ENCODE data around the gene HTRA3.

The HTRA3 gene

GRCh38 chr4:8350841-8351461, 81.4 kb downstream of the HTRA3 start:
- no peaks in the 10 kb centered on the region for H3K27me3 ChIP-seq (ENCODE audit: insufficient read depth, poor library complexity, severe bottlenecking)
- TF ChIP-seq CTCF (IDR thresholded peaks at IDR 0.05; ENCODE audit: insufficient read depth, low read length) (no peak), GABPA (IDR thresholded peaks at IDR 0.05; ENCODE audit: low read depth) (no peak), REST (IDR thresholded peaks at IDR 0.05; ENCODE audit: insufficient replicate concordance, low read depth) (no peak), SPI1 (IDR thresholded peaks at IDR 0.05; ENCODE audit: borderline replicate concordance, low read depth) (no peak), POLR2AphosphoS5 (IDR thresholded peaks at IDR 0.05; ENCODE audit: low read depth) (no peak)
- H3K27ac ChIP-seq (replicated peaks): no peak overlapping the region
- no peak for DNase-seq (ENCODE audit: low read depth in 1 of 2, low spot score in 1 of 2)
- no peak overlapping the region for H3K4me3 ChIP-seq (replicated peaks; ENCODE audit: insufficient read depth, low read length)

GRCh38 chr4:8351931-8352367, 82.4 kb downstream of the HTRA3 start:
- H3K27me3 ChIP-seq (ENCODE audit: insufficient read depth, poor library complexity, severe bottlenecking): no peaks in the 10 kb centered on the region
- H3K27ac ChIP-seq (replicated peaks): no peak overlapping the region
- no peak for TF ChIP-seq GABPA (IDR thresholded peaks at IDR 0.05; ENCODE audit: low read depth)
- TF ChIP-seq CTCF (IDR thresholded peaks at IDR 0.05; ENCODE audit: insufficient read depth, low read length): no peak
- TF ChIP-seq SPI1 (IDR thresholded peaks at IDR 0.05; ENCODE audit: borderline replicate concordance, low read depth): no peak
- no peak for TF ChIP-seq REST (IDR thresholded peaks at IDR 0.05; ENCODE audit: insufficient replicate concordance, low read depth)
- TF ChIP-seq POLR2AphosphoS5 (IDR thresholded peaks at IDR 0.05; ENCODE audit: low read depth): no peak
- H3K4me3 ChIP-seq (replicated peaks; ENCODE audit: insufficient read depth, low read length): no peak overlapping the region
- DNase-seq (ENCODE audit: low read depth in 1 of 2, low spot score in 1 of 2): no peak

GRCh38 chr4:8352368-8353157, 83.0 kb downstream of the HTRA3 start:
- no peak for TF ChIP-seq REST (IDR thresholded peaks at IDR 0.05; ENCODE audit: insufficient replicate concordance, low read depth)
- Histone ChIP-seq H3K4me3 (replicated peaks; ENCODE audit: insufficient read depth, low read length) (no peak overlapping the region), H3K27ac (replicated peaks) (no peak overlapping the region), H3K27me3 (ENCODE audit: insufficient read depth, poor library complexity, severe bottlenecking) (no peaks in the 10 kb centered on the region)
- DNase-seq (ENCODE audit: low read depth in 1 of 2, low spot score in 1 of 2): no peak
